Mucosa of rectum (tissue), 2 donors: Measurements from ENCODE around the gene SERPINH1.

Experiments used
- H3K27ac ChIP-seq, 2 donors: one replicate each; pipeline ENCODE4 v1.7.0; 2013; ENCODE audit warnings: inconsistent platforms in 2 of 2, low read depth in 2 of 2, low read length in 2 of 2
- H3K27me3 ChIP-seq, 2 donors: one replicate each; pipeline ENCODE4 v1.7.0; 2013; ENCODE audit warnings: low read length in 2 of 2; ENCODE audit not compliant: control insufficient read depth in 2 of 2, insufficient read depth in 2 of 2
- H3K36me3 ChIP-seq, 2 donors: one replicate each; pipeline ENCODE4 v1.7.0; 2013; ENCODE audit warnings: low read length in 2 of 2; ENCODE audit not compliant: control insufficient read depth in 2 of 2, insufficient read depth in 2 of 2
- H3K4me1 ChIP-seq, 2 donors: one replicate each; pipeline ENCODE4 v1.7.0; 2013; ENCODE audit warnings: low read length in 2 of 2, mild to moderate bottlenecking in 1 of 2; ENCODE audit not compliant: control insufficient read depth in 2 of 2, insufficient read depth in 2 of 2
- H3K4me3 ChIP-seq, 2 donors: one replicate each; pipeline ENCODE4 v1.7.0; 2013; ENCODE audit warnings: low read length in 2 of 2
- H3K9ac ChIP-seq, 2 donors: one replicate each; pipeline ENCODE4 v1.7.0; 2013; ENCODE audit warnings: low read length in 2 of 2, low read depth in 1 of 2, mild to moderate bottlenecking in 1 of 2
- H3K9me3 ChIP-seq, 2 donors: one replicate each; pipeline ENCODE4 v1.7.0; 2013; ENCODE audit warnings: low read length in 2 of 2; ENCODE audit not compliant: control insufficient read depth in 2 of 2
- donor health status: healthy.
- donor health status: Normal muscosa, but diverticular disease.

Gene SERPINH1

GRCh38 chr11:75593286-75593915, 31.3 kb downstream of the SERPINH1 start:
- no peak overlapping the region for H3K27ac ChIP-seq
- H3K9me3 ChIP-seq, result no peaks in the 10 kb centered on the region
- peaks cover 3 to 4% of the 10 kb centered on the region in 2 donors for H3K4me1 ChIP-seq
- H3K27me3 ChIP-seq, result no peaks in the 10 kb centered on the region
- H3K36me3 ChIP-seq, result no peaks in the 10 kb centered on the region
- no peak overlapping the region for H3K9ac ChIP-seq
- no peak overlapping the region for H3K4me3 ChIP-seq

DNA sequence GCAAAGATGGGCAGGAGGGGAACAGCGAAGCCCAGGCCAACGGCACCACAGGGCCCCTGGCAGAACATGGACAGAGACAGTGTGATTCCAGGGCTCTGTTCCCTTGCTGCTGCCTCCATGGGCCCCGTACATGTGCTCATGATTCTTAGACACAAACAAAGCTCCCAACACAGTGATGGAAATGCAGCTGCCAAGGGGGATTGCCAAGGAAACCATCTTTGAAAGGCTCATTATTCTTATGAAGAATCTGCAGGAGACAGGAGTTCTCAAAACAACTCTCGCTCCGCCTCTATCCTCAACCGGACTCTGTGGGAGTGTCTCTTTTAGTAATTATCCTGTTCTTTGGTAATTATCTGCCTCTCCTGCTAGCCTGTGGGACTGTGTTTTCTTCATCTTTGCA, 32.2 kb downstream of the SERPINH1 start:
- Histone ChIP-seq H3K27ac (no peak overlapping the region), H3K36me3 (no peaks in the 10 kb centered on the region), H3K9me3 (no peaks in the 10 kb centered on the region)

GRCh38 chr11:75595429-75595828, 33.4 kb downstream of the SERPINH1 start:
- H3K9ac ChIP-seq, result no peak overlapping the region
- no peak overlapping the region for H3K27ac ChIP-seq
- no peak overlapping the region for H3K4me3 ChIP-seq
- peaks cover 3 to 4% of the 10 kb centered on the region in 2 donors for H3K4me1 ChIP-seq
- H3K27me3 ChIP-seq, result no peaks in the 10 kb centered on the region
- H3K36me3 ChIP-seq, result no peaks in the 10 kb centered on the region
- H3K9me3 ChIP-seq, result no peaks in the 10 kb centered on the region

More for the DNA sequence above, 32.2 kb downstream of the SERPINH1 start:
- H3K9ac ChIP-seq, result no peak overlapping the region
- no peak overlapping the region for H3K4me3 ChIP-seq
- H3K27me3 ChIP-seq, result no peaks in the 10 kb centered on the region
- H3K4me1 ChIP-seq, result peaks cover 3 to 4% of the 10 kb centered on the region in 2 donors

DNA sequence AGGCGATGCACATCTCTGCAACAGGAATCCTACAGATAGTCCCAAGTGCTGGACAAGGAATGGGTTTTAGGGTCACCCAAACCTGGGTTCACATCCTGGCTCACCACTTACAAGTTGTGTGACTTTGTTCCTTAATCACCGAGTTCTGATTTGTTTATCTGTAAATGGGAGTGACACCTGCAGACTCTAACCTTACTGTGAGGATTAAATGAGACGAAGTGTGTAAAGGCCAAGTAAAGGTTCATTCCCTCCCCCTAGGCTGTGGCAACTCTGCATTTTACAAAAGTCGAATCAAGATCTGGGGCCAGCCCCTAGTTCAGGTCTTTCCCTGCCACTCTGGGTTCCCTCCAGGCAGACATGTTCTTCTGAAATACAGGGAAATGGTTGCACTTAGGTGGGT, 34.9 kb downstream of the SERPINH1 start:
- Histone ChIP-seq H3K9ac (no peak overlapping the region), H3K9me3 (no peaks in the 10 kb centered on the region), H3K27ac (no peak overlapping the region), H3K36me3 (no peaks in the 10 kb centered on the region), H3K4me1 (peaks cover 3 to 4% of the 10 kb centered on the region in 2 donors), H3K4me3 (no peak overlapping the region), H3K27me3 (peaks cover 0 to 4% of the 10 kb centered on the region in 2 donors)

DNA sequence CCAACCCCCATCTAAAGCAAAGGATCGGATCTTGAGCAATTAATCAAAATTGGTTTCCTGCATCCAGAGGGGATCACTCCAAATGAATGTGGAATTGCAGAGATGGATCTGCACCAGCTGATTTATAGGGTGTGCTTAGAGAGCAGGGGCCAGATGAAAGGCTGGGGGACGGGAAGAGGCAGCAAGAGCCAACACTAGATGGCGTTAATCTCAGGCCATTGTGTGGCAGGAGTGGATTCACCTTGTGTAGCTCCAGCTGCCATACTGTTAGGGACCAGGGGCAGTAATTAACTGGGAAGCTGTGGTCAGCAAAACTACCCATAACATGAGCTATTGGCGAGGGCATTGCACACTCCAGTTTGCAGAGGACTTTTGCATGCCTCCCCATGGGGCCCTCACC, 35.6 kb downstream of the SERPINH1 start:
- H3K27me3 ChIP-seq, result peaks cover 0 to 4% of the 10 kb centered on the region in 2 donors
- H3K27ac ChIP-seq, result no peak overlapping the region
- no peaks in the 10 kb centered on the region for H3K9me3 ChIP-seq
- H3K4me1 ChIP-seq, result peaks cover 0 to 4% of the 10 kb centered on the region in 2 donors
- no peak overlapping the region for H3K9ac ChIP-seq
- H3K4me3 ChIP-seq, result no peak overlapping the region
- no peaks in the 10 kb centered on the region for H3K36me3 ChIP-seq

DNA sequence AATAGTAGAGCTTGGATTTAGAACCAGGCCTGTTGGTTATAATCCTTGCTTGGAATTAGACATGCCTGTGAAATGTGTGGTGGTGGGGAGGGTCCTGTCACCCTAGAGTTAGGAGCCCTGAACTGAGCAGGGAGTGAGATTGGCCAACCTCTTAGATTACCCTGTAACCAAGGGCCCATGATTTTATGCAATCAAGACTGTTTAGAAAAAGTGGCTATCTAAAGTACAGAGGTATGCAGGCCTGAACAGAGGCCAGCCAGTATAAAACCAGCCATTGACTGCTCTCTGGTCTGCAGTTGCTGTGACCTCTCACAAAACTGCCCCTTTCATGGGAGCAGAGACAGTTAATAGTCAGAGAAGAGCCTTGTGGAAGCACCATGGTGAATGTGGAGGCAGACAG, 36.2 kb downstream of the SERPINH1 start:
- H3K27me3 ChIP-seq, result peaks cover 0 to 4% of the 10 kb centered on the region in 2 donors
- H3K4me1 ChIP-seq, result no peaks in the 10 kb centered on the region
- no peaks in the 10 kb centered on the region for H3K9me3 ChIP-seq
- no peaks in the 10 kb centered on the region for H3K36me3 ChIP-seq
- no peak overlapping the region for H3K4me3 ChIP-seq
- no peak overlapping the region for H3K9ac ChIP-seq
- no peak overlapping the region for H3K27ac ChIP-seq

- Histone ChIP-seq H3K36me3 (no peaks in the 10 kb centered on the region), H3K27me3 (peaks cover 0 to 4% of the 10 kb centered on the region in 2 donors), H3K9ac (no peak overlapping the region), H3K4me1 (no peaks in the 10 kb centered on the region), H3K9me3 (no peaks in the 10 kb centered on the region), H3K27ac (no peak overlapping the region), H3K4me3 (no peak overlapping the region)
Measured at GRCh38 chr11:75598900-75599299, 36.8 kb downstream of the SERPINH1 start.

GRCh38 chr11:75600356-75600755, 38.3 kb downstream of the SERPINH1 start:
- no peaks in the 10 kb centered on the region for H3K4me1 ChIP-seq
- H3K4me3 ChIP-seq, result no peak overlapping the region
- H3K27ac ChIP-seq, result no peak overlapping the region
- H3K27me3 ChIP-seq, result peaks cover 0 to 4% of the 10 kb centered on the region in 2 donors
- no peak overlapping the region for H3K9ac ChIP-seq
- no peaks in the 10 kb centered on the region for H3K9me3 ChIP-seq
- H3K36me3 ChIP-seq, result no peaks in the 10 kb centered on the region

- Histone ChIP-seq H3K4me1 (no peaks in the 10 kb centered on the region), H3K27ac (no peak overlapping the region), H3K27me3 (peaks cover 0 to 4% of the 10 kb centered on the region in 2 donors), H3K9me3 (no peaks in the 10 kb centered on the region), H3K9ac (no peak overlapping the region), H3K36me3 (no peaks in the 10 kb centered on the region), H3K4me3 (no peak overlapping the region)
Measured at GRCh38 chr11:75601494-75601893, 39.4 kb downstream of the SERPINH1 start.

GRCh38 chr11:75602951-75603350, 40.9 kb downstream of the SERPINH1 start:
- no peaks in the 10 kb centered on the region for H3K36me3 ChIP-seq
- H3K4me3 ChIP-seq, result no peak overlapping the region
- H3K27ac ChIP-seq, result no peak overlapping the region
- H3K9me3 ChIP-seq, result no peaks in the 10 kb centered on the region
- H3K4me1 ChIP-seq, result no peaks in the 10 kb centered on the region
- H3K27me3 ChIP-seq, result peaks cover 0 to 4% of the 10 kb centered on the region in 2 donors
- no peak overlapping the region for H3K9ac ChIP-seq
